ENCODE data around the gene ETFA.

Gene ETFA

GRCh38 chr15:76209523-76209922, 101.7 kb downstream of the ETFA start:
- DNase-seq: no peak

GRCh38 chr15:76208786-76209424, 102.4 kb downstream of the ETFA start:
- DNase-seq: no peak

- DNase-seq: no peak
Measured at GRCh38 chr15:76208084-76208785, 103.0 kb downstream of the ETFA start.

GRCh38 chr15:76206325-76206976, 104.8 kb downstream of the ETFA start:
- DNase-seq: no peak

- DNase-seq: no peak
Measured at GRCh38 chr15:76204916-76205460, 106.3 kb downstream of the ETFA start.

GRCh38 chr15:76204109-76204845, 107.0 kb downstream of the ETFA start:
- DNase-seq: no peak

GRCh38 chr15:76203346-76204108, 107.7 kb downstream of the ETFA start:
- DNase-seq: no peak

- DNase-seq: no peak
Measured at GRCh38 chr15:76201536-76202255, 109.6 kb downstream of the ETFA start.

- DNase-seq: no peak
Measured at GRCh38 chr15:76200641-76201105, 110.6 kb downstream of the ETFA start.

- DNase-seq: no peak
Measured at GRCh38 chr15:76200083-76200465, 111.2 kb downstream of the ETFA start.

- DNase-seq: no peak
Measured at GRCh38 chr15:76199106-76200082, 111.9 kb downstream of the ETFA start.

- DNase-seq: no peak
Measured at GRCh38 chr15:76198456-76199105, 112.7 kb downstream of the ETFA start.

- no peak for DNase-seq
Measured at GRCh38 chr15:76197703-76198455, 113.4 kb downstream of the ETFA start.

GRCh38 chr15:76196269-76197231, 114.7 kb downstream of the ETFA start:
- DNase-seq: no peak

GRCh38 chr15:76195506-76196268, 115.6 kb downstream of the ETFA start:
- DNase-seq: no peak

- DNase-seq: no peak
Measured at GRCh38 chr15:76193934-76194333, 117.3 kb downstream of the ETFA start.

GRCh38 chr15:76192715-76193114, 118.6 kb downstream of the ETFA start:
- DNase-seq: no peak
